ENCODE measurements around the gene PDE6A. TPM values are rescaled to one million over a fixed set of nuclear protein-coding genes. Genes with fewer than 3 reads are reported as not detected.

The PDE6A gene
- total and polyA plus RNA-seq, 2 of the 8 experiments (the other 6 are each of a cell fraction or from before 2014, with no cell fraction given): not detected

DNA sequence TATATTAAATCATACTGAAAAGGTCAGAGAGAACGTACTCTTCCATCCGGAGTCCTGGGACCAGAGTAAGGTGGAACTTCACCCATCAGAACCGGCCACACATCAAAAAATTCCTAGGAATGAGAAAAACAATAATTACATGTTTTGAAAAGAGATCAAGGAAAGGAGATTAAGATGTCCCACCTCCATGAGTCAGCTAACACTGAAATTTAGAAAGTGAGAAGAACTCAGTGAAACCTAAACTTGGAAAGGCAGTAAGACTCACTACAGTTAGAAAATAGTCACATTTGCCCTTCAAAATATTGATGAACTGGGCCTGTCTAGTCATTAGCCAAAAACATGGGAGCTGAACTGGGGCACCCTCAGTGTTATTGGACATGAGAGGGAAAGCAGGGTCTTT lies 23.0 kb downstream of the PDE6A start:
- 91% methylated on average over 3 of the region's 3 CpGs; no CpG with 5 or more reads in 1 of the 2 experiments for WGBS, 2 experiments (ENCODE audit: extremely low coverage in 1 of 2, insufficient coverage in 1 of 2, insufficient read length in 1 of 2, insufficient replicate concordance in 2 of 2, low coverage in 1 of 2, low lambda C conversion rate in 2 of 2, missing lambda C conversion rate in 1 of 2)
- FAIRE-seq: no peak
- Histone ChIP-seq H3K4me3 (ENCODE audit: extremely low read depth in 1 of 4, insufficient read depth in 2 of 4, low read depth in 3 of 4, low read length in 4 of 4) (no peak overlapping the region), H3K4ac (replicated peaks; ENCODE audit: insufficient read length, low read depth, low read length) (no peak overlapping the region), H3K27me3 (replicated peaks in 1 of 4; ENCODE audit: control insufficient read depth in 3 of 4, extremely low read depth in 1 of 4, insufficient read depth in 3 of 4, low read length in 3 of 4) (no peaks in the 10 kb centered on the region), H2AFZ (ENCODE audit: low read length) (no peak overlapping the region), H3K23ac (ENCODE audit: insufficient read length) (no peak overlapping the region), H3K79me1 (ENCODE audit: low read depth, low read length) (no peaks in the 10 kb centered on the region), H2BK120ac (replicated peaks; ENCODE audit: low read depth, low read length) (no peak overlapping the region), H3K18ac (ENCODE audit: extremely low read depth, low read length) (no peak overlapping the region), H2AK5ac (ENCODE audit: low read depth, low read length) (no peak overlapping the region), H3K56ac (replicated peaks; ENCODE audit: insufficient read length, low read depth, low read length) (no peak overlapping the region), H3K23me2 (ENCODE audit: low read depth, low read length) (no peaks in the 10 kb centered on the region), H2BK5ac (ENCODE audit: low read depth, low read length) (no peak overlapping the region), H3K27ac (ENCODE audit: low read depth, low read length) (no peak overlapping the region), H3K4me2 (ENCODE audit: insufficient read depth in 1 of 2, low read depth in 2 of 2, low read length in 2 of 2) (no peak overlapping the region), H3K9ac (replicated peaks in 1 of 4; ENCODE audit: extremely low read depth in 1 of 4, low read depth in 3 of 4, low read length in 3 of 4) (no peak overlapping the region), H2BK20ac (ENCODE audit: low read length) (no peak overlapping the region), H3K9me3 (ENCODE audit: insufficient read depth in 2 of 2, low read depth in 1 of 2, low read length in 1 of 2) (no peaks in the 10 kb centered on the region), H3K14ac (ENCODE audit: insufficient read length) (no peak overlapping the region), H2BK15ac (ENCODE audit: low read length) (no peak overlapping the region), H4K20me1 (replicated peaks in 1 of 2; ENCODE audit: control insufficient read depth in 1 of 2, insufficient read depth in 2 of 2, low read length in 2 of 2) (no peaks in the 10 kb centered on the region), H4K91ac (replicated peaks; ENCODE audit: insufficient read length, low read length) (no peak overlapping the region), H4K5ac (ENCODE audit: insufficient read length, low read depth, low read length) (no peak overlapping the region), H3K79me2 (ENCODE audit: control insufficient read depth in 1 of 2, insufficient read depth in 2 of 2, low read length in 2 of 2) (no peaks in the 10 kb centered on the region), H2BK12ac (ENCODE audit: low read depth, low read length) (no peak overlapping the region), H3K4me1 (replicated peaks in 1 of 4; ENCODE audit: control insufficient read depth in 3 of 4, insufficient read depth in 4 of 4, low read length in 3 of 4) (no peaks in the 10 kb centered on the region), H3K36me3 (ENCODE audit: control insufficient read depth in 2 of 4, insufficient read depth in 4 of 4, low read length in 3 of 4) (no peaks in the 10 kb centered on the region), H4K8ac (ENCODE audit: extremely low read depth, insufficient read depth, low read length) (no peak overlapping the region)
- TF ChIP-seq EZH2 (IDR thresholded peaks at IDR 0.05; ENCODE audit: low read depth, low read length, severe bottlenecking) (no peak), MAFK (IDR thresholded peaks at IDR 0.05; ENCODE audit: low read depth, low read length) (no peak), EGR1 (IDR thresholded peaks at IDR 0.05; ENCODE audit: borderline replicate concordance, low read depth, low read length) (no peak), CBX8 (IDR thresholded peaks at IDR 0.05; ENCODE audit: borderline replicate concordance, low read depth, low read length) (no peak), SP2 (IDR thresholded peaks at IDR 0.05; ENCODE audit: low read length) (no peak), RFX5 (IDR thresholded peaks at IDR 0.05; ENCODE audit: borderline replicate concordance, low read depth, low read length) (no peak), TAF7 (optimal IDR thresholded peaks at IDR 0.05; ENCODE audit: borderline replicate concordance, low read depth, low read length) (no peak), SIX5 (IDR thresholded peaks at IDR 0.05; ENCODE audit: low read depth, low read length) (no peak), JUN (IDR thresholded peaks at IDR 0.05; ENCODE audit: low read depth, low read length) (no peak), JUND (IDR thresholded peaks at IDR 0.05; ENCODE audit: low read length) (no peak), SRF (IDR thresholded peaks at IDR 0.05; ENCODE audit: low read depth, low read length) (no peak), SIRT6 (IDR thresholded peaks at IDR 0.05; ENCODE audit: low read length) (no peak), RXRA (IDR thresholded peaks at IDR 0.05; ENCODE audit: insufficient read depth, low read depth, low read length) (no peak), SP1 (IDR thresholded peaks at IDR 0.05; ENCODE audit: low read depth, low read length) (no peak), TBP (IDR thresholded peaks at IDR 0.05; ENCODE audit: low read depth, low read length) (no peak)
- no peak for DNase-seq (ENCODE audit: low read depth in 1 of 2, low spot score in 2 of 2)
- CTCF ChIA-PET (ENCODE audit: partially characterized antibody): interaction anchor here (0.8 to 1.3 kb wide), 4 partner anchors 8 to 70 kb away, joined by 3 to 4 read pairs (median 3); no protein-coding TSS in a partner anchor
- POLR2A ChIA-PET (ENCODE audit: partially characterized antibody): no interaction called here
